Measurements from ENCODE around the gene RECK.
A peak's percentile ranks its signal among the peaks of the same experiment; 100 is the strongest.

Gene RECK

GRCh38 chr9:36035006-36035405, 1.7 kb upstream of the RECK start:
- no peak overlapping the region for H3K4me3 ChIP-seq (ENCODE audit: low read length)

DNA sequence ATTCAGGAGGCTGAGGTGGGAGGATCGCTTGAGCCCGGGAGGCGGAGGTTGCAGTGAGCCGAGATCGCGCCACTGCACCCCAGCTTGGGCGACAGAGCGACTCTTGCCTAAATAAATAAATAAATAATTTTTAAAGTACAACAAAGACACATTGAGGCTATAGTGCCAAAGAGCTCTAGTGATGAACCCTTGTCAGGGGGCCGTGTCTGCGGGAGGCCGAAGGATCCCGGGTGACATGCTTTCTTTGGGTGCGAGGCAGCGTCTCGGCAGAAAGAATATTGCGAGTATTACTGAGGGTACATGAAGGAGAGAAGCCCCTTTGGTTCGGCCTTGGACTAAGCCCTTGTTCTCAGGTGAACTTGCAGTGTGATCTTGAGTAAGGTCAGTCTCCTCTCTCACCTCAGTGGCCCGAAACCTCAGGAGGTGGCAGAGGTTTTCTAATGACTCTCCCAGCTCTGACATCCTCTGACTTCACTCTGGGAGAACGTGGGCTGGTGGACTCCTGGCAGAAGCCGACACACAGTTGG, 397 bp upstream of the RECK start:
- no peak for TF ChIP-seq ZNF274 (IDR thresholded peaks at IDR 0.05; ENCODE audit: low read depth, low read length)
- peak overlapping the region; percentile 65; the same call in 1 of the 2 replicates for H3K4me3 ChIP-seq (ENCODE audit: low read length)

More at GRCh38 chr9:36035006-36035405, 1.7 kb upstream of the RECK start:
- TF ChIP-seq ZNF274 (IDR thresholded peaks at IDR 0.05; ENCODE audit: low read depth, low read length) = no peak

DNA sequence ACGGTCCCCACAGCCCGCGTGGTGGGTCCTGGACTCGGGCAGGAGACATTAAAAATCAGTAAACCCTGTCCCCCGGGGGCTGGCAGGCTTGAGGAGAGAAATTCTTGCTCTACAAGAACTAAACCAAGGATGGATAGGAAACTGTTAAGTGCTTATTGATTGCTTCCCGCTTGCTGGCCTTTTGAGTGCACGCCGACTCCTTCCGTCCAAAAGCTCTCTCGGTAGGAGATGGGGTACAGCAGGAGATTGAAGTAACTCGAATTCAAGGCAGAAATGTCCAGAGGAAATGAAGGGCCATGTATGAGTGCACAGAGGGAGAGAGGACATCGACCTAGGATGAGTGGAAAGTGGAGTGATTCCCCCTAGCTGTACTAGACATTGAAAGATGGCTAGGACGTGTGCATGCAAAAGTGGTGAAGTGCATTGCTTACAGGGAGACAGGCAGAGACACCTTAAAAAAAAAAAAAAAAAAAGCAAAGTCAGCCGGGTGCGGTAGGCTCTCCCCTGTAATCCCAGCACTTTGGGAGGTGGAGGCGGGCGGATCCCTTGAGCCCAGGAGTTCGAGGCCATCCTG, 923 bp downstream of the RECK start:
- TF ChIP-seq ZNF274 (IDR thresholded peaks at IDR 0.05; ENCODE audit: low read depth, low read length) = no peak
- peak overlapping the region; percentile 65; the same call in 1 of the 2 replicates for H3K4me3 ChIP-seq (ENCODE audit: low read length)

GRCh38 chr9:36039121-36039520, 2.4 kb downstream of the RECK start:
- H3K4me3 ChIP-seq (ENCODE audit: low read length) = no peak overlapping the region
- TF ChIP-seq ZNF274 (IDR thresholded peaks at IDR 0.05; ENCODE audit: low read depth, low read length) = no peak

DNA sequence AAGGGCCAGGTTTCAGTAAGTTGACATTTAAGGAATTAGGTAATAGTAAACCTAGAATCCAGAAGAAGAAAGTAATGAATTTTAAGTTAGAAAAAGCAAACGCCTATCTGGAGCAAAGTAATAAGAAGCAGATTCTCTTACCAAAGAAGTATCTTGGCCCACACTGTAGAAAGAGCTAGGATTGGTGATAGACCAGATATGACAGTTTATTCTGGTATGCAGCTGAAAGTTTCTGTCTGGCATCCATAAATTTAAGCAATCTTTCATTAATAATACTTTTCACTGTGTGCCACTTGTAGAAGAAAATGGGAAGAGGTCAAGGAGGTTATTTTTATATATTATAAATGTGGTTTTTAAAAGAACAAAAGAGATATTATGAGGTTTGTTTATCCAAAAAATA, 3.0 kb downstream of the RECK start:
- TF ChIP-seq ZNF274 (IDR thresholded peaks at IDR 0.05; ENCODE audit: low read depth, low read length) = no peak
- no peak overlapping the region for H3K4me3 ChIP-seq (ENCODE audit: low read length)

DNA sequence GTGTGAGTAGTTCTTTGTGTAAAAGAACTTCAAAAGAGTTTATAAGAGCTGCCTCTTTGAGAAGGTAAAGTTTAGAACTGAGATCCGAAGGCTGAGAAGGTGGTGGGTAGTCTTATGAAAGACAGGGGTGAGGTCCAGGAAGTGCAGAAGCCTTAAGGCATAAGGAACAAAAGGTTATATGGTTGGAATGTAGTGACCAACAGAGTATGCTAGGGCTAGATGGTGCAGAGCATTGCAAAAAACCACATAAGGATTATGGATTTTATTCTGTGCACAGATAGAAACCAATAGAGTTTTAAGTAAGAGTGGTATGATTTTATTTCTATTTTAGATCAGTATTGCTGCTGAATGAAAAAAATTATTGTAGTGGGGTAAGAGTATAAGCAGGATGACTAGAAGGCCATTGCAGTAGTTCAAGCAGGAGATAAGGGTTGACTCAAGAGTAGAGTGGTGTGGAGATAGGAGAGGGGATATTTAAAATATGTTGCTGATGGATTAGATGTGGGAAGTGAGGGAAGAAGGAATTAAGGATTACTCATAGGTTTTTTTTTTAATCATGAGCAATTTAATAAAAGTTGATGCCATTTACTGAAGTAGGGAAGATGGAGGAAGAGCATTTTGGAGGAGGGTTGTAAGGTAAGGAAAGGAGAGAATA, 3.7 kb downstream of the RECK start:
- H3K4me3 ChIP-seq (ENCODE audit: low read length) = no peak overlapping the region
- no peak for TF ChIP-seq ZNF274 (IDR thresholded peaks at IDR 0.05; ENCODE audit: low read depth, low read length)

DNA sequence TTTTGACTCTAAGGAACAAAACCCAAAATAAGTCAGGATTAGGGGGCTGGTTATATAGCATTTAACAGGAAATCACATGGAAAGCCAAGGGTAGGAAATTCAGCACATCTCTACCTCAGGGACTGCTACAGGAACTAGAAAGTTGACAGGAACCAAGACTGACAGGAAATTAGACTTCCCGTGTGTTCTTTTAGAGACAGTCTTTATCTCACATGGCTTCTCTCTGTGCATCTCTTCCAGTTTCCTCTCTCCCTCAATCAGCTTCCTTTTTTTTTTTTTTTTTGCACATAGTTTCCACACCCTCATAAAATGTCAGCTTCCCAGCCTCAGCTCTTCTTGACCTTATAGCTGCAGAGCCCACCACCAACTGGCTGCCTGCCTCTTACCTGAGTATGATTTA, 4.8 kb downstream of the RECK start:
- TF ChIP-seq ZNF274 (IDR thresholded peaks at IDR 0.05; ENCODE audit: low read depth, low read length) = no peak
- no peak overlapping the region for H3K4me3 ChIP-seq (ENCODE audit: low read length)

DNA sequence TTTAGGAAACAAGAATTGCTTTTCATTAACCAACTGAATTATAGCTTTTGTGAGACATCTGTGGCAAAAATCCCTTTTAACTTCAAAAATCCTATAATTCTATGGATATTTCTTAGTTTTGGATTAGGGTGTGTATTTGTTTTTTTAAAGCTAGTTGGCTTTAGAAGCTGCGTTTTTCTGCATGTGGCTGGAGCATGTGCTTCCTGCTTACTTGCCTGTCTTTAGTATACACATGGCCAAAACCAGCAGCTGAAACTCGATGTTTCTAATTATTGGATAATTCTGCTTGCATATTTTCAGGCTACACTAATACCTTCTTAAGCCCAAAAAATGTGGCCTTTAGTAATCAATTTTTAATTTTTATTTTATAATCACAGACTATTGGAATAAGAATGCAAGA, 8.9 kb downstream of the RECK start:
- no peak for TF ChIP-seq ZNF274 (IDR thresholded peaks at IDR 0.05; ENCODE audit: low read depth, low read length)
- no peak overlapping the region for H3K4me3 ChIP-seq (ENCODE audit: low read length)

GRCh38 chr9:36046923-36047322, 10.2 kb downstream of the RECK start:
- H3K4me3 ChIP-seq (ENCODE audit: low read length) = no peak overlapping the region
- no peak for TF ChIP-seq ZNF274 (IDR thresholded peaks at IDR 0.05; ENCODE audit: low read depth, low read length)

- no peak for TF ChIP-seq ZNF274 (IDR thresholded peaks at IDR 0.05; ENCODE audit: low read depth, low read length)
- no peak overlapping the region for H3K4me3 ChIP-seq (ENCODE audit: low read length)
Observed at GRCh38 chr9:36049408-36049807, 12.7 kb downstream of the RECK start.

DNA sequence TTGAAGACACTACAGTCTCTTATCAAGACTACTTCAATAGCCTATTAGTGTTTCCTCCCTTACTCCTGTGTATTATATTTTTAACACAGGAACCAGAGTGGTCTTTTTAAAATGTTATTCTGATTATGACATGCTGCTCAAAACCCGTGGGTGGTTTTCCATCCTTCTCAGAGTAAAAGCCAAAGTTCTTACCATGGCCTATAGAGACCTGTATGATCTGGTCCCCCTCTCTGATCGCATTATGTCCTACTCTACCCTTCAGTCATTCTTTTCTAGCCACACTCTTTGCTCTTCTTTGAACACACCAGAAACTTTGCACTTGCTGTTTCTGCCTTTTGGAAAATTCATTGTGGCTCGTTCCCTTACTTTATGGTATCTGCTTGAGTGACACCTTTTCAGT, 13.8 kb downstream of the RECK start:
- TF ChIP-seq ZNF274 (IDR thresholded peaks at IDR 0.05; ENCODE audit: low read depth, low read length) = no peak
- H3K4me3 ChIP-seq (ENCODE audit: low read length) = no peak overlapping the region

DNA sequence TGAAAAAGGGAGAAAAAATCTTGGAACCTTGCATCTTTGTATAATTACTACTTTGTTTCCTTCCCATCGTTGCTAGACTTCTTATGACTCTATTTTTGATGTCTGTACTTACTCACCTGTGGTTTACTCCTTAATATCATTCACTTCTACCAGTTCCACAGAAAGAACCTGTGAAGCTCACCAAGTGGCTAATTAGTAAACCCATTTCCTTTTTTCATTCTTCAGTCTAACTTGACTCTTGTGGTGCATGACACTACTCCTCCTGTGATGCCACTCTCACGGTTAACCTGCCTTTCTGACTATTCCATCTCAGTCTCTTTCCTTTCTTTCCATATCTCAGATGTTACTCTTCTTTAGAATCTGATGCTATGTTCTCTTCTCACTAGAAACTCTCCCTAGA, 14.6 kb downstream of the RECK start:
- TF ChIP-seq ZNF274 (IDR thresholded peaks at IDR 0.05; ENCODE audit: low read depth, low read length) = no peak
- no peak overlapping the region for H3K4me3 ChIP-seq (ENCODE audit: low read length)

- no peak for TF ChIP-seq ZNF274 (IDR thresholded peaks at IDR 0.05; ENCODE audit: low read depth, low read length)
Observed at GRCh38 chr9:36053971-36054370, 17.3 kb downstream of the RECK start.

GRCh38 chr9:36056896-36057295, 20.2 kb downstream of the RECK start:
- no peak overlapping the region for H3K4me3 ChIP-seq (ENCODE audit: low read length)
- TF ChIP-seq ZNF274 (IDR thresholded peaks at IDR 0.05; ENCODE audit: low read depth, low read length) = no peak

More at GRCh38 chr9:36053971-36054370, 17.3 kb downstream of the RECK start:
- H3K4me3 ChIP-seq (ENCODE audit: low read length) = no peak overlapping the region

- H3K4me3 ChIP-seq (ENCODE audit: low read length) = no peak overlapping the region
- TF ChIP-seq ZNF274 (IDR thresholded peaks at IDR 0.05; ENCODE audit: low read depth, low read length) = no peak
Observed at GRCh38 chr9:36063804-36064447, 27.2 kb downstream of the RECK start.
